Measurements from ENCODE around the gene H6PD.
"Not testable (repeated sequence)": the region's sequence is repeated elsewhere in the genome, so short reads cannot be mapped to it uniquely, and the experiment has no call there.

H6PD gene

GRCh38 chr1:9297831-9298230 is 63.3 kb downstream of the H6PD start:
- DNase-seq (ENCODE audit: low spot score) = no peak

GRCh38 chr1:9298282-9298681 is 63.7 kb downstream of the H6PD start:
- no peak for DNase-seq (ENCODE audit: low spot score)

- DNase-seq (ENCODE audit: low spot score) = not testable (repeated sequence)
These were observed 65.3 kb downstream of the H6PD start for GRCh38 chr1:9299571-9300541.

- DNase-seq (ENCODE audit: low spot score) = no peak
These were observed 66.0 kb downstream of the H6PD start for GRCh38 chr1:9300573-9300972.

GRCh38 chr1:9302745-9303524 is 68.4 kb downstream of the H6PD start:
- DNase-seq (ENCODE audit: low spot score) = no peak

- DNase-seq (ENCODE audit: low spot score) = no peak
These were observed 69.3 kb downstream of the H6PD start for GRCh38 chr1:9303916-9304315.

- no peak for DNase-seq (ENCODE audit: low spot score)
These were observed 70.6 kb downstream of the H6PD start for GRCh38 chr1:9305216-9305615.

GRCh38 chr1:9306006-9306405 is 71.4 kb downstream of the H6PD start:
- no peak for DNase-seq (ENCODE audit: low spot score)

GRCh38 chr1:9307303-9307702 is 72.7 kb downstream of the H6PD start:
- no peak for DNase-seq (ENCODE audit: low spot score)

GRCh38 chr1:9308236-9308785 is 73.7 kb downstream of the H6PD start:
- DNase-seq (ENCODE audit: low spot score) = no peak

GRCh38 chr1:9309080-9309479 is 74.5 kb downstream of the H6PD start:
- no peak for DNase-seq (ENCODE audit: low spot score)

- no peak for DNase-seq (ENCODE audit: low spot score)
These were observed 75.4 kb downstream of the H6PD start for GRCh38 chr1:9309991-9310390.

- DNase-seq (ENCODE audit: low spot score) = no peak
These were observed 76.5 kb downstream of the H6PD start for GRCh38 chr1:9311029-9311428.

GRCh38 chr1:9311479-9311878 is 76.9 kb downstream of the H6PD start:
- no peak for DNase-seq (ENCODE audit: low spot score)

- DNase-seq (ENCODE audit: low spot score) = no peak
These were observed 77.7 kb downstream of the H6PD start for GRCh38 chr1:9312168-9312720.

GRCh38 chr1:9313576-9313975 is 79.0 kb downstream of the H6PD start:
- no peak for DNase-seq (ENCODE audit: low spot score)

GRCh38 chr1:9314111-9314510 is 79.5 kb downstream of the H6PD start:
- DNase-seq (ENCODE audit: low spot score) = no peak

- DNase-seq (ENCODE audit: low spot score) = no peak
These were observed 80.3 kb downstream of the H6PD start for GRCh38 chr1:9314711-9315379.

- DNase-seq (ENCODE audit: low spot score) = no peak
These were observed 81.0 kb downstream of the H6PD start for GRCh38 chr1:9315411-9316079.

GRCh38 chr1:9316080-9316444 is 81.5 kb downstream of the H6PD start:
- DNase-seq (ENCODE audit: low spot score) = no peak

- DNase-seq (ENCODE audit: low spot score) = no peak
These were observed 81.9 kb downstream of the H6PD start for GRCh38 chr1:9316512-9316911.
